ENCODE measurements around the gene IFNL1. TPM values are rescaled to one million over a fixed set of nuclear protein-coding genes. Genes with fewer than 3 reads are reported as not detected.
"Not testable (repeated sequence)": the region's sequence is repeated elsewhere in the genome, so short reads cannot be mapped to it uniquely, and the experiment has no call there.

The IFNL1 gene
- total RNA-seq, 1 donor from 2014 or later, result not detected

DNA sequence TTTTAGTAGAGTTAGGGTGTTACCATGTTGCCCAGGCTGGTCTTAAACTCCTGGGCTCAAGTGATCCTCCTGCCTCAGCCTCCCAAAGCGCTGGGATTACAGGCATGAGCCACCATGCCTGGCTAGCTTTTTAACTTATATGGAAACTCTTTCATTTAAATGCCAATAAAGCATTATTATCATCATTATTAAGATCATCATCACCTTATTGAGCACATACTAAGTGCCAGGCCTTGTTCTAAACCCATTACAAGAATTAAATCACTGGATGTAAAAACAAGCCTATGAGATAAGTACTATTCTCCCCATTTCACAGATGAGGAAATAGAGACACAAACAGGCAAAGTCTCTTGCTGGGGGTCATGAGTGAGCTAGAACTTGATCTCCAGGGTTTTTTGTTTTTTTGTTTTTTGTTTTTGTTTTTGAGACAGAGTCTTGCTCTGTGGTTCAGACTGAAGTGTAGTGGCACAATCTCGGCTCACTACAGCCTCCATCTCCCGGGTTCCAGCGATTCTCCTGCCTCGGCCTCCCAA lies 38.3 kb downstream of the IFNL1 start:
- H3K27ac ChIP-seq (replicated peaks), result peak overlapping the region; percentile 77
- peak overlapping the region; percentile 63 for H3K4me3 ChIP-seq
- H3K9me3 ChIP-seq (replicated peaks), result no peaks in the 10 kb centered on the region
- TF ChIP-seq, protein P1, sequence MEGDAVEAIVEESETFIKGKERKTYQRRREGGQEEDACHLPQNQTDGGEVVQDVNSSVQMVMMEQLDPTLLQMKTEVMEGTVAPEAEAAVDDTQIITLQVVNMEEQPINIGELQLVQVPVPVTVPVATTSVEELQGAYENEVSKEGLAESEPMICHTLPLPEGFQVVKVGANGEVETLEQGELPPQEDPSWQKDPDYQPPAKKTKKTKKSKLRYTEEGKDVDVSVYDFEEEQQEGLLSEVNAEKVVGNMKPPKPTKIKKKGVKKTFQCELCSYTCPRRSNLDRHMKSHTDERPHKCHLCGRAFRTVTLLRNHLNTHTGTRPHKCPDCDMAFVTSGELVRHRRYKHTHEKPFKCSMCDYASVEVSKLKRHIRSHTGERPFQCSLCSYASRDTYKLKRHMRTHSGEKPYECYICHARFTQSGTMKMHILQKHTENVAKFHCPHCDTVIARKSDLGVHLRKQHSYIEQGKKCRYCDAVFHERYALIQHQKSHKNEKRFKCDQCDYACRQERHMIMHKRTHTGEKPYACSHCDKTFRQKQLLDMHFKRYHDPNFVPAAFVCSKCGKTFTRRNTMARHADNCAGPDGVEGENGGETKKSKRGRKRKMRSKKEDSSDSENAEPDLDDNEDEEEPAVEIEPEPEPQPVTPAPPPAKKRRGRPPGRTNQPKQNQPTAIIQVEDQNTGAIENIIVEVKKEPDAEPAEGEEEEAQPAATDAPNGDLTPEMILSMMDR (IDR thresholded peaks at IDR 0.05; ENCODE audit: borderline replicate concordance), result no peak
- intact Hi-C loops (cut with micrococcal nuclease), result no loop called here
- peaks cover 4% of the 10 kb centered on the region for H3K4me1 ChIP-seq
- DNase-seq, result no peak
- H3K27me3 ChIP-seq (ENCODE audit: low read depth), result peaks cover 2% of the 10 kb centered on the region
- no peaks in the 10 kb centered on the region for H3K36me3 ChIP-seq

DNA sequence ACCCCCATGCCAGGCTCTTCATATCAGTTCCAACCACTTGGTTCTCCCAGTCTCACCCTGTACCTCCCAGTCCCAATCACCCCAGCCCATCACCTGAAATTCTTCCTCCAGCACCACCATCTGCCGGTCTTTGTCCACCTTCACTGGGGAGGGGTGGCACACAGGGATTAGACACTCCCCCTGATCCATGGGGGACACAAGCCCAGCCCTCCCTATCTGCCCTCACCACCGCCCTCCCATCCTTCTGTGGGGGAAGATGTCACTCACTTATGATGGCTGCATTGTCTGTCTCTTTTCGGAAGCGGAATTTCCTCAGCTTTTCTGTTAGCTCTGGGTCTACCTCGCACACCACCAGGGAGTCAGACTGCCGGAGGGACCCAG lies 39.0 kb downstream of the IFNL1 start:
- peak overlapping the region; percentile 77 for H3K27ac ChIP-seq (replicated peaks)
- peaks cover 7% of the 10 kb centered on the region for H3K4me1 ChIP-seq
- TF ChIP-seq, protein P1 (IDR thresholded peaks at IDR 0.05; ENCODE audit: borderline replicate concordance), result no peak
- intact Hi-C loops (cut with micrococcal nuclease), result no loop called here
- H3K9me3 ChIP-seq (replicated peaks), result no peaks in the 10 kb centered on the region
- H3K36me3 ChIP-seq, result no peaks in the 10 kb centered on the region
- H3K27me3 ChIP-seq (ENCODE audit: low read depth), result no peaks in the 10 kb centered on the region
- peak overlapping the region; percentile 63 for H3K4me3 ChIP-seq
- no peak for DNase-seq

DNA sequence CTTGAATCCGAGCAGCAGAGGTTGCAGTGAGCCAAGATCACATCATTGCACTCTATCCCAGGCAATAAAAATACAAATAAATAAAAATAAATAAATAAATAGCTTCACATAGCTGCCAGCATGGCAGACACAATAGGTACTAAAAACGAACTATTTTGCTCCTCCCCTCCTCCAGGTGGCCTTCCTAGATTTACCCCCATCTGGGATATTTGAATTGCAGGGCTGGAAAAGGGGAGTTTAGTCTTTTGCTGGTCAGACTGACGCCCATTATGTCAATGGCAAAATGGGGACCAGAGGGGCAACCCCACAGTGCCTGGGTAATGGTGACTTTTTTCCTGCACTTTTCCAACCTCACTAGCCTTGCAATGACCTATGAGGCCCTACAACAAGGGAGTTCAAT lies 40.3 kb downstream of the IFNL1 start:
- no peaks in the 10 kb centered on the region for H3K27me3 ChIP-seq (ENCODE audit: low read depth)
- no peaks in the 10 kb centered on the region for H3K9me3 ChIP-seq (replicated peaks)
- H3K4me3 ChIP-seq, result peak overlapping the region; percentile 63
- peaks cover 21% of the 10 kb centered on the region for H3K4me1 ChIP-seq
- H3K36me3 ChIP-seq, result no peaks in the 10 kb centered on the region
- TF ChIP-seq, protein P1 (IDR thresholded peaks at IDR 0.05; ENCODE audit: borderline replicate concordance), result no peak
- no peak for DNase-seq
- H3K27ac ChIP-seq (replicated peaks), result peak overlapping the region; percentile 77
- intact Hi-C loops (cut with micrococcal nuclease), result no loop called here

DNA sequence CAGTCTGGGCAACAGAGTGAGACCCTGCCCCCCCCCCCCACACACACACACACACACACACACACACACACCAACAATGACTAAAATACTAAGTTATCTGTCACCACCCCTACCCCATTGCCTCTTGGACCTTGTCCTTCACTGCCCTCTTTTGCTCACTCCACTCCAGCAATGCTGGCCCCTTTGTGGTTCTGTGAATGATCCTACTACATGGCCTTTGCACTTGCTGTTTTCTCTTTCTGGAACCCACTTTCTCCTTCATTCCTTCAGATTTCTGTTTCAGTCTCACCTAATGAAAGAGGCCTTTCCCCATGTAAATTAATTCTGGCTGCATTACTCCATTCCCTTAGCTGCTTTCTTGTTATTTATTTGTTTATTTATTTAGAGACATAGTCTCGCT lies 43.5 kb downstream of the IFNL1 start:
- no peak for DNase-seq
- H3K27me3 ChIP-seq (ENCODE audit: low read depth), result no peaks in the 10 kb centered on the region
- TF ChIP-seq, protein P1 (IDR thresholded peaks at IDR 0.05; ENCODE audit: borderline replicate concordance), result no peak
- H3K27ac ChIP-seq (replicated peaks), result no peak overlapping the region
- H3K4me3 ChIP-seq, result no peak overlapping the region
- H3K9me3 ChIP-seq (replicated peaks), result no peaks in the 10 kb centered on the region
- intact Hi-C loops (cut with micrococcal nuclease), result no loop called here
- H3K36me3 ChIP-seq, result no peaks in the 10 kb centered on the region
- peaks cover 44% of the 10 kb centered on the region for H3K4me1 ChIP-seq

DNA sequence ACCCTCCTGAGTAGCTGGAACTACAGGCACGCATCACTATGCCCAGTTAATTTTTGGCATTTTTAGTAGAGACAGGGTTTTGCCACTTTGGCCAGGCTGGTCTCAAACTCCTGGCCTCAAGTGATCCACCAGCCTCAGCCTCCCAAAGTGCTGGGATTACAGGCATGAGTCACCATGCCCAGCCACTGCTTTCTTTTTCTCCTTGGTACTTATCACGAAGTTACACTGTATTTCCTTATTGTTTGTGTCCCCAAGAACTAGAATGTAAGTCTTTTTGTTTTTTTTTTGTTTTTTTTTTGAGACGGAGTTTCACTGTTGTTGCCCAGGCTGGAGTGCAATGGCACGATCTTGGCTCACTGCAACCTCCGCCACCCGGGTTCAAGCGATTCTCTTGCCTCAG lies 43.9 kb downstream of the IFNL1 start:
- H3K4me1 ChIP-seq, result peaks cover 49% of the 10 kb centered on the region
- H3K27ac ChIP-seq (replicated peaks); DNase-seq; H3K27me3 ChIP-seq (ENCODE audit: low read depth); H3K4me3 ChIP-seq; H3K36me3 ChIP-seq; intact Hi-C loops (cut with micrococcal nuclease); H3K9me3 ChIP-seq (replicated peaks): not testable (repeated sequence)

DNA sequence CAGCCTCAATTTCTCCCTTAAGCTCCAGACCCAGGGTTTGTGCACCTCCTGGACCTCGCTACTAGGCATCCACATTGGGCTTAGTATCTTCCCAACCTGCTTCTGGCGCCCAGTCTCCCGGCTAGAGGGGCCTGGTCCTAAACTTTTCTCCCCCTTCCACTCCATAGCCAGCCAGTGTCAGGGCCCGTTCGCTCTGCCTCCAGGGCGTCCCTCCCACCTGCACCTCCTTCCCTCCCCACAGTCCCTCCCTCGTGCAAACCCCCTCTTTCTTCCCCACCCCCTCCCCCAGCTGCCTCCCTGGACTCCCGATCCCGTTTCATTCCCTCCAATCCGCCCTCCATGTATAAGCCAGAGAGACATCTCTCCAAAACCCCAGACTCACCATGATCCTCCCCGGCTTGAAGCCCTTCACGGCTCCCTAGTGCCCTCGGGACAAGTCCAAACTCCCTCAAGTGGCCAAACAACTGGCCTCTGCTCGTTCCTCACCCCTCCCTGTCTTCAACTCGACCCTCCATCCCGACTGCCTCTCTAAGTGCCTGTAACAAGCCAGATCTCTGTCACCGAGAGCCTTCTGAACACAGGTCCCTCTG lies 45.0 kb downstream of the IFNL1 start:
- TF ChIP-seq, protein P1 (IDR thresholded peaks at IDR 0.05; ENCODE audit: borderline replicate concordance), result no peak
- Histone ChIP-seq H3K4me1 (peaks cover 58% of the 10 kb centered on the region), H3K27ac (replicated peaks) (peak overlapping the region; percentile 95), H3K4me3 (peak overlapping the region; percentile 93), H3K36me3 (no peaks in the 10 kb centered on the region), H3K27me3 (ENCODE audit: low read depth) (no peaks in the 10 kb centered on the region), H3K9me3 (replicated peaks) (no peaks in the 10 kb centered on the region)
- intact Hi-C loops (cut with micrococcal nuclease), result no loop called here
- DNase-seq, result peak; percentile 27
